Fibroblast of lung (primary cell): ENCODE measurements around the gene GNS. TPM values are rescaled to one million over a fixed set of nuclear protein-coding genes. Genes with fewer than 3 reads are reported as not detected.

Experiments
- DNase-seq, 2 donors: peaks; one replicate each; pipeline versions ENCODE4 v3.0.0 to v3.0.0-alpha.2; 2010; ENCODE audit warnings: low read depth in 2 of 2
- H2AFZ ChIP-seq: 2 replicates; pipeline ENCODE4 v1.5.1; 2012; ENCODE audit warnings: low read length, control low read depth, inconsistent platforms
- H3K27ac ChIP-seq: 2 replicates; pipeline ENCODE4 v1.5.1; 2011; ENCODE audit warnings: low read length, control low read depth; ENCODE audit not compliant: insufficient read depth
- H3K27me3 ChIP-seq: 2 replicates; pipeline ENCODE4 v1.5.1; 2011; ENCODE audit warnings: mild to moderate bottlenecking, low read length; ENCODE audit not compliant: control insufficient read depth, insufficient read depth
- H3K36me3 ChIP-seq: 2 replicates; pipeline ENCODE4 v1.5.1; 2011; ENCODE audit warnings: low read length; ENCODE audit not compliant: control insufficient read depth, insufficient read depth
- H3K4me1 ChIP-seq: 2 replicates; pipeline ENCODE4 v1.5.1; 2011; ENCODE audit warnings: low read length; ENCODE audit not compliant: control insufficient read depth, insufficient read depth; ENCODE audit errors: extremely low read depth
- H3K4me2 ChIP-seq: 2 replicates; pipeline ENCODE4 v1.5.1; 2011; ENCODE audit warnings: low read length, control low read depth; ENCODE audit not compliant: insufficient read depth; ENCODE audit errors: extremely low read depth
- H3K4me3 ChIP-seq, 4 experiments: fragments of 200-600 bp in 1 of 4; sonication (generic) in 1 of 4; replicated peaks in 1 of 4; 2 replicates each; pipeline ENCODE4 v1.5.1; 2011 to 2016; ENCODE audit warnings: low read length in 4 of 4, low read depth in 3 of 4, mild to moderate bottlenecking in 3 of 4, control low read depth in 2 of 4, inconsistent platforms in 1 of 4, mixed read lengths in 1 of 4; ENCODE audit not compliant: insufficient read depth in 1 of 4; ENCODE audit errors: control extremely low read depth in 1 of 4
- H3K79me2 ChIP-seq: 2 replicates; pipeline ENCODE4 v1.5.1; 2012; ENCODE audit warnings: mild to moderate bottlenecking, low read length, inconsistent platforms; ENCODE audit not compliant: control insufficient read depth, insufficient read depth
- H3K9ac ChIP-seq: 2 replicates; pipeline ENCODE4 v1.5.1; 2011; ENCODE audit warnings: mild to moderate bottlenecking, low read length, control low read depth; ENCODE audit not compliant: insufficient read depth
- H3K9me3 ChIP-seq: 2 replicates; pipeline ENCODE4 v1.5.1; 2012; ENCODE audit warnings: low read depth, low read length; ENCODE audit not compliant: control insufficient read depth, insufficient read depth
- H4K20me1 ChIP-seq: 2 replicates; pipeline ENCODE4 v1.5.1; 2011; ENCODE audit warnings: low read length; ENCODE audit not compliant: control insufficient read depth, insufficient read depth; ENCODE audit errors: extremely low read depth
- CTCF ChIP-seq, 2 donors: IDR thresholded peaks in 1 of 2; conservative IDR thresholded peaks in 1 of 2; 1 replicate in 1 of 2; 2 replicates in 1 of 2; pipeline ENCODE4 v1.5.1; 2011 to 2012; ENCODE audit warnings: low read length in 2 of 2, control low read depth in 1 of 2, inconsistent platforms in 1 of 2, low read depth in 1 of 2, mild to moderate bottlenecking in 1 of 2
- EZH2 ChIP-seq: IDR thresholded peaks from 2 replicates; pipeline ENCODE4 v1.5.1; 2012; ENCODE audit warnings: low read length, control low read depth, mild to moderate bottlenecking; ENCODE audit errors: missing control alignments
- polyA plus RNA-seq, 2 donors: library from polyadenylated mRNA; depleted of rRNA in 1 of 2; stranded (reverse) in 1 of 2; unstranded in 1 of 2; fragments of >200 nt; gene quantifications; 2 replicates each; pipeline ENCODE4 v1.2.1, GENCODE V29; 2011 to 2012; ENCODE audit warnings: missing spikeins in 1 of 2
- total RNA-seq: library from RNA; depleted of rRNA; stranded (reverse); fragments of >200 nt; gene quantifications from 2 replicates; pipeline ENCODE4 v1.2.1, GENCODE V29; 2014

GNS gene
- total and polyA plus RNA-seq, 2 donors (not counting 1 experiment from before 2014, with no cell fraction given) = 219 to 249 TPM

- Histone ChIP-seq H3K4me3 (no peak overlapping the region), H3K36me3 (peaks cover 5% of the 10 kb centered on the region), H2AFZ (no peak overlapping the region), H3K79me2 (no peaks in the 10 kb centered on the region), H3K9me3 (no peaks in the 10 kb centered on the region), H3K4me2 (no peak overlapping the region), H4K20me1 (no peaks in the 10 kb centered on the region), H3K27ac (no peak overlapping the region), H3K4me1 (no peaks in the 10 kb centered on the region), H3K27me3 (no peaks in the 10 kb centered on the region), H3K9ac (no peak overlapping the region)
- DNase-seq = no peak
- TF ChIP-seq EZH2 (no peak), CTCF (conservative IDR thresholded peaks at IDR 0.05 in 1 of 2, IDR thresholded peaks at IDR 0.05 in 1 of 2; ENCODE audit: low read depth in 1 of 2, low read length in 2 of 2) (no peak)
These were observed 45.8 kb downstream of the GNS start for GRCh38 chr12:64713376-64713775.

GRCh38 chr12:64709429-64709828, 49.8 kb downstream of the GNS start:
- Histone ChIP-seq H3K27ac (no peak overlapping the region), H3K36me3 (no peaks in the 10 kb centered on the region), H4K20me1 (no peaks in the 10 kb centered on the region), H3K27me3 (no peaks in the 10 kb centered on the region), H3K9me3 (no peaks in the 10 kb centered on the region), H3K4me3 (no peak overlapping the region), H3K79me2 (no peaks in the 10 kb centered on the region), H3K4me1 (no peaks in the 10 kb centered on the region), H3K4me2 (no peak overlapping the region), H2AFZ (no peak overlapping the region), H3K9ac (no peak overlapping the region)
- TF ChIP-seq EZH2 (no peak), CTCF (conservative IDR thresholded peaks at IDR 0.05 in 1 of 2, IDR thresholded peaks at IDR 0.05 in 1 of 2; ENCODE audit: low read depth in 1 of 2, low read length in 2 of 2) (no peak)
- no peak for DNase-seq

GRCh38 chr12:64707926-64708325, 51.3 kb downstream of the GNS start:
- Histone ChIP-seq H3K4me3 (no peak overlapping the region), H2AFZ (no peak overlapping the region), H3K9me3 (no peaks in the 10 kb centered on the region), H3K9ac (no peak overlapping the region), H3K36me3 (no peaks in the 10 kb centered on the region), H3K4me1 (no peaks in the 10 kb centered on the region), H3K27ac (no peak overlapping the region), H3K4me2 (no peak overlapping the region), H4K20me1 (no peaks in the 10 kb centered on the region), H3K79me2 (no peaks in the 10 kb centered on the region), H3K27me3 (no peaks in the 10 kb centered on the region)
- TF ChIP-seq EZH2 (no peak), CTCF (conservative IDR thresholded peaks at IDR 0.05 in 1 of 2, IDR thresholded peaks at IDR 0.05 in 1 of 2; ENCODE audit: low read depth in 1 of 2, low read length in 2 of 2) (no peak)
- no peak for DNase-seq
